ENCODE results near the gene PAFAH2.

The PAFAH2 gene

GRCh38 chr1:25997828-25998761, at the start of gene PAFAH2:
PAFAH2 (minus strand) TSS chr1:25998063; CDS start chr1:25990816, 7,247 bp downstream.
- peak within 1 kb of the TSS; percentile 86 for H3K4me3 ChIP-seq (ENCODE audit: low read length)
- peak; percentile 98 for DNase-seq (ENCODE audit: low read depth)
- TF ChIP-seq CTCF (conservative IDR thresholded peaks at IDR 0.05; ENCODE audit: low read depth, low read length), result peak; percentile 97

- no peak for TF ChIP-seq CTCF (conservative IDR thresholded peaks at IDR 0.05; ENCODE audit: low read depth, low read length)
- H3K4me3 ChIP-seq (ENCODE audit: low read length), result no peak overlapping the region
- no peak for DNase-seq (ENCODE audit: low read depth)
These were observed 49.5 kb upstream of the PAFAH2 start for GRCh38 chr1:26047278-26047874.

GRCh38 chr1:26046246-26047095, 48.6 kb upstream of the PAFAH2 start:
- TF ChIP-seq CTCF (conservative IDR thresholded peaks at IDR 0.05; ENCODE audit: low read depth, low read length), result no peak
- no peak overlapping the region for H3K4me3 ChIP-seq (ENCODE audit: low read length)
- no peak for DNase-seq (ENCODE audit: low read depth)

- TF ChIP-seq CTCF (conservative IDR thresholded peaks at IDR 0.05; ENCODE audit: low read depth, low read length), result no peak
- no peak within 1 kb of the TSS for H3K4me3 ChIP-seq (ENCODE audit: low read length)
- DNase-seq (ENCODE audit: low read depth), result no peak
These were observed 47.9 kb upstream of the PAFAH2 start, which contains the start of gene SLC30A2 for GRCh38 chr1:26045722-26046245. SLC30A2 (minus strand) TSS chr1:26046118; CDS start chr1:26045896, 222 bp downstream.

- H3K4me3 ChIP-seq (ENCODE audit: low read length), result no peak overlapping the region
- no peak for TF ChIP-seq CTCF (conservative IDR thresholded peaks at IDR 0.05; ENCODE audit: low read depth, low read length)
- DNase-seq (ENCODE audit: low read depth), result no peak
These were observed 47.3 kb upstream of the PAFAH2 start for GRCh38 chr1:26044971-26045721.

GRCh38 chr1:26044414-26044813, 46.6 kb upstream of the PAFAH2 start:
- DNase-seq (ENCODE audit: low read depth), result no peak
- TF ChIP-seq CTCF (conservative IDR thresholded peaks at IDR 0.05; ENCODE audit: low read depth, low read length), result no peak
- H3K4me3 ChIP-seq (ENCODE audit: low read length), result no peak overlapping the region
